A549 (cell line): ENCODE results near the gene GRK3.
"Not testable (repeated sequence)": the region's sequence is repeated elsewhere in the genome, so short reads cannot be mapped to it uniquely, and the experiment has no call there.

Experiments used
- BCL3 ChIP-seq: fragments of >200 bp; sonication (Bioruptor Twin); formaldehyde crosslinking; IDR thresholded peaks from 3 replicates; pipeline ENCODE4 v1.6.1; 2016
- CEBPB ChIP-seq, 2 experiments: fragments of >200 bp in 1 of 2; sonication (Bioruptor Twin) in 1 of 2; formaldehyde crosslinking in 1 of 2; IDR thresholded peaks; 2 replicates each; pipeline ENCODE4 v1.6.1; 2012 to 2016
- E2F6 ChIP-seq: IDR thresholded peaks from 2 replicates; pipeline ENCODE4 v1.6.1; 2012; ENCODE audit warnings: low read depth, borderline replicate concordance
- EHMT2 ChIP-seq: fragments of 200-600 bp; sonication (generic); IDR thresholded peaks from 2 replicates; pipeline ENCODE4 v1.6.1; 2016; ENCODE audit warnings: antibody characterized with exemption, low read depth, mild to moderate bottlenecking, moderate library complexity
- ELK1 ChIP-seq: fragments of 150-350 bp; IDR thresholded peaks from 2 replicates; pipeline ENCODE4 v1.6.1; 2014; ENCODE audit warnings: low read depth, mild to moderate bottlenecking, low read length
- HOXA7 ChIP-seq: fragments of 250-450 bp; sonication (Bioruptor Pico); IDR thresholded peaks from 2 replicates; pipeline ENCODE4 v1.5.0; 2020; ENCODE audit warnings: mild to moderate bottlenecking, moderate library complexity
- JUNB ChIP-seq: fragments of >200 bp; sonication (Bioruptor Twin); formaldehyde crosslinking; IDR thresholded peaks from 2 replicates; pipeline ENCODE4 v1.6.1; 2016
- MAX ChIP-seq: IDR thresholded peaks from 2 replicates; pipeline ENCODE4 v1.6.1; 2012
- NFE2L2 ChIP-seq: fragments of 150-350 bp; conservative IDR thresholded peaks from 2 replicates; pipeline ENCODE4 v1.6.1; 2014; ENCODE audit warnings: low read length
- POLR2A ChIP-seq: IDR thresholded peaks from 2 replicates; pipeline ENCODE4 v1.6.1; 2012; ENCODE audit warnings: mild to moderate bottlenecking, low read length
- REST ChIP-seq: fragments of 200-600 bp; sonication (generic); IDR thresholded peaks from 2 replicates; pipeline ENCODE4 v1.6.1; 2016; ENCODE audit warnings: antibody characterized with exemption, mild to moderate bottlenecking, moderate library complexity
- RNF2 ChIP-seq: fragments of 200-600 bp; sonication (generic); IDR thresholded peaks from 2 replicates; pipeline ENCODE4 v1.6.1; 2016; ENCODE audit warnings: low read depth, mild to moderate bottlenecking, antibody characterized with exemption, moderate library complexity, borderline replicate concordance
- USF2 ChIP-seq: fragments of 450-650 bp; IDR thresholded peaks from 2 replicates; pipeline ENCODE4 v1.6.1; 2014; ENCODE audit warnings: antibody characterized with exemption
- TF ChIP-seq, protein P1 (sequence below): fragments of >200 bp; sonication (Bioruptor Twin); formaldehyde crosslinking; IDR thresholded peaks from 3 replicates; pipeline ENCODE4 v1.5.1; 2016

- not testable (repeated sequence) for TF ChIP-seq ELK1; POLR2A; NFE2L2; RNF2; EHMT2; HOXA7; MAX; USF2; BCL3; CEBPB (IDR thresholded peaks at IDR 0.05); REST; JUNB; E2F6
- TF ChIP-seq, protein P1, sequence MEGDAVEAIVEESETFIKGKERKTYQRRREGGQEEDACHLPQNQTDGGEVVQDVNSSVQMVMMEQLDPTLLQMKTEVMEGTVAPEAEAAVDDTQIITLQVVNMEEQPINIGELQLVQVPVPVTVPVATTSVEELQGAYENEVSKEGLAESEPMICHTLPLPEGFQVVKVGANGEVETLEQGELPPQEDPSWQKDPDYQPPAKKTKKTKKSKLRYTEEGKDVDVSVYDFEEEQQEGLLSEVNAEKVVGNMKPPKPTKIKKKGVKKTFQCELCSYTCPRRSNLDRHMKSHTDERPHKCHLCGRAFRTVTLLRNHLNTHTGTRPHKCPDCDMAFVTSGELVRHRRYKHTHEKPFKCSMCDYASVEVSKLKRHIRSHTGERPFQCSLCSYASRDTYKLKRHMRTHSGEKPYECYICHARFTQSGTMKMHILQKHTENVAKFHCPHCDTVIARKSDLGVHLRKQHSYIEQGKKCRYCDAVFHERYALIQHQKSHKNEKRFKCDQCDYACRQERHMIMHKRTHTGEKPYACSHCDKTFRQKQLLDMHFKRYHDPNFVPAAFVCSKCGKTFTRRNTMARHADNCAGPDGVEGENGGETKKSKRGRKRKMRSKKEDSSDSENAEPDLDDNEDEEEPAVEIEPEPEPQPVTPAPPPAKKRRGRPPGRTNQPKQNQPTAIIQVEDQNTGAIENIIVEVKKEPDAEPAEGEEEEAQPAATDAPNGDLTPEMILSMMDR = not testable (repeated sequence)
These were observed 28.8 kb downstream of the GRK3 start for GRCh38 chr22:25593323-25593722.
